Inferior parietal cortex (tissue), 1 donor: Measurements from ENCODE around the gene RNF169.

ENCODE experiments used
- DNase-seq: peaks from one replicate; pipeline ENCODE4 v3.0.0-alpha.2; 2016; ENCODE audit errors: extremely low spot score

The RNF169 gene

DNA sequence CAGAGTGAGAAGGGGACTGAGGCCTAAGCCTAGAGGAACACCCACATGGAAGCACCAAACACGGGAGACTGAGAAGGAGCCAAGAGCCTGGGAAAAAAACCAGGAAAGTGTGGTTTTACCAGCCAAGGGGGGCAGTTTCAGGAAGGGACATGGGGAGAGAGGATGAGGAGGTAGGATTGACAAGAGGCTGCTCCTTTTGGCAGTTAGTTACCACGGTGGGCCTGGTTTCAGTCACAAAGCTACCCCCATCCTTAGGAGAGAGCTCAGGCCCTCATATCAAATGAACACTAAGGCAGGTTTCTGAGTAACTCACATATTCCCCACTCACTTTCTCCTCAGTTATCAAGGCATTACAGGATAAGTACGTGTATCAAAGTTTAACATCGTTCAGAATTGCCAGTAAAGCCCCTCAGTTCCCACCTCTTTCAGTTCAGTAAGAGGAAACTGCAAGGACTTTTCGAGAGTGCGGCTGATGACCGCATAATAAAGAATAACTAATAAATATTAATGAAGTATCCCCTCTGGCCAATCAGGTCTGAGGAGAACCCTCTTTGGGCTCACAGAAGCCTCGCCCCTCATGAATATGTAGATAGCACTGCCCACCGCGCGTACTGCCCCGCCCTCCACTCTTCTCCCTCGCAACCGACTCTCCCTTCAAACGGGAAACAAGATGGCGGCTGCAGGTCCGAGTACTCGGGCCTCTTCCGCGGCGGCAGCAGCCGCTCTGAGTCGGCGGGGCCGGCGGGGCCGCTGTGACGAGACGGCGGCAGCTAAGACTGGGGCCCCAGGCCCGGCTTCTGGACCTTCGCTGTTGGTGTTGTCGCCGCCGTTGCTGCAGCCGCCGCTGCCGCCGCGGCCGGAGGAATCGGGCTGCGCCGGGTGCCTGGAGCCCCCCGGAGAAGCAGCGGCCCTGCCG is at the start of gene RNF169:
RNF169 (plus strand) TSS at position 639 of the 916 bp plus-strand sequence; CDS start at position 671, 32 bp downstream.
- peak; percentile 95 for DNase-seq

DNA sequence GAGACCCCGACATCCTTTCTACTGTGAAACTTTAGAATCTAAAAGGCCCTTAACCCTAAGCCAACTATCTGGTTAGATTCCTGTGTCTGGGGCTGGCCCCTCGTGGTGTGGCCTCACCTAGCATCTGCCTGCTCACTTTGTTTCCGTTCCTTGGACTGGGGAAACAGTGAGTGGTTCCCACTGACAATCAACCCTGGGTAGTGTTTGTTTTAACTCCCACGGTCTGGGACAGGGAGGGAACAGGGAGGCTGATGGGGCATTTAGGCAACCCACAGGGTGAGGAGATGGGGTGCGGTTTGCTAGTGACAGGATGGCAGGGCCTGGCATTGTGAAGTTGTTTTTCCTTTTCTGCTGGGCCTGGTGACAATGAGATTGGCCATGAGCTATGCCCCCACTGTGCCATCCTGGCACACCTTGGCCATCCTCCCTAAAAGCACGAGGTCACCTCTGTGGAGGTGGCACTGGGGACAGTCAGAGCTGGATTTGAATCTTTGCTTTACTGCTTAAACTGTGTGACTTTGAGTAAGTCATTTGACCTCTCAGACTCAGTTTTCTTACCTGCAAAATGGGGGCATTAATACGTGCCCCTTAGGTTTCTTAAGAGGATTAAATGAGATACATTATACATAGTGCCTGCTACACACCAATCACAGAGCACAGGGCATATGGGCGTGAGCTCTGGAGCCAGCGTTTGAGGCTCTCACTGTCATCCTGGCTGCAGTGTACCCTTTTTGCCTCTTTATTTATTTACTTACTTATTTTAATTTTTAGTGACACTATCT is 48.8 kb upstream of the RNF169 start:
- DNase-seq: no peak

GRCh38 chr11:74701351-74701750 is 47.3 kb upstream of the RNF169 start:
- no peak for DNase-seq

- peak; percentile 79 for DNase-seq
Observed at GRCh38 chr11:74702383-74703007, 46.2 kb upstream of the RNF169 start.

- no peak for DNase-seq
Observed at GRCh38 chr11:74703211-74703610, 45.4 kb upstream of the RNF169 start.

- DNase-seq: no peak
Observed at GRCh38 chr11:74707182-74707581, 41.5 kb upstream of the RNF169 start.

DNA sequence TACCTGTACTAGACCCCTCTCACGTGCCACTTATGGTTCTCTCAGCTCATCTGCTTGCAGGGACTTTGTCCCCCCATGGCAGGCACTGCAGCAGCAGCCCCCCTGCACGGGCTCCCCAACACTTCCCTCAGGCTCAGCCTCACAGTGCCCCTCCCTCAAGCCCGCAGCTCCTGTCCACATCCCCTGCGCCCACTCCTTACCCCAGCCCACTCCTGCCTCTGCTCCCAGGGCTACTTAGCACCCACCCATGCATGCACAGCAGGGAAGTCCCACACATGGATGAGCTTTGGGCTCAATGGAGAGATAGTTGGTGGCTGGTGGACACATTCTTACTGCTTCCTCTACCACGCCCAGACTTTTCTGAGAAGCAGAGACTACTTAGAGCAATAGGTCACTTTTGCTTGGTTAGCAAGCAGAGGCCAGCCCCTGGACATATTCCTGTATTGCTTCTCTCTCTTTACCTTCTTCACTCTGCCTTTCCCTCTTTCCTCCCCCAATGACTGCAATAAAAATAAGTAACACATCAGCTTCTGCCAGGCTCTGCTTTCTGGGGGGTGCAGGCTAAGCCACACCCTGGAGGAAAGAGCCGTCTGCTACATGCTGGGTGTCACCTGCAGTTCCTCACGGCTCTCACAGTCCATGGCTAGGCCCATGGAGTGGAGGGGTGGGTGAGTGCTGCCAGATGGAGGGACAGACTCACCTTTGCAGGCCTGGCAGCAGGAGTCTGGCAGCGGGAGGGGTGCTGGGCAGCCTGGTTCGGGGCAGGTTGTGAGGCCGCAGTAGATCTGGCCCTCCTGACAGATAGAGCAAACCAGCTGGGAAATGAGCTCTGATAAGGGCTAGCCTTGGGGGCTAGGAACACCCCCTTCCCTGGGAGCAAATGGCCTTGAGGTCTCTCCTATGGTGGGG is 40.8 kb upstream of the RNF169 start:
- DNase-seq: no peak

DNA sequence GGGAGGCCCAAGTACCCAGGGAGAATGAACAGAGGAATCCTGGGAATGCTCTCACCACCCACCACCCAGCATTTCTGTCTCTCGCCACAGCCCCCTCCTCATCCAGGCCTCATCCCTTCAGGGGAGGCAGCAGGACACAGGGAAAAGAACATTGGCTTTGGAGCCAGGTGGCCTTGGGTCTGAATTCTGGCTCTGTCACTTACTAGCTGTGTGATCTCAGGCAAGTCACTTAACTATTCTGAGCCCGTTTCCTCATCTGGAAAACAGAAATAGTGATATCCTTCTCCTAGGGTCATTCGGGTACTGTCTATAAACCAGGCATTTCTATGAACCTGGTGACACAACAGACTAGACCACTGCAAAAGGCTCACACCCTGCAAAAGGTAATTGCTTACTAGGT is 39.5 kb upstream of the RNF169 start:
- no peak for DNase-seq

GRCh38 chr11:74710281-74710938 is 38.2 kb upstream of the RNF169 start:
- no peak for DNase-seq

DNA sequence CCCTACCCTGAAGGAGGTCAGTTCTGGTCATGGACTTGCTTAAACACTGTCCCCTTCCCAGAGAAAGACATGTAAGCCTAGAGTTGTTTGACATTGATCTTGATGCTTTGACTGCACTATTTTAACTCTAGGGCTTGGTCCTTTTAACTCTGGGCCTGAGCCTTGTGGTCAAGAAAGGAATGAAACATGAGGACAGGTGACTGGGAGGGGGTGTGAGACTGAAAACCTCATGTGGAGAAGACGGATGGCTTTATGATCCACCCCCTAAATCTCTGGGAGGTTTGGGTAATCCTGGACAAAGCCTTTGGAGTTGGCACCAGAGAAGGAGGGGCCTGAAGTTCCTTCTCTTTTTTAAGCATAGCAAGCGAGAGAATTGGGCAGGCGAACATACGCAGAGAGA is 35.0 kb upstream of the RNF169 start:
- DNase-seq: no peak

DNA sequence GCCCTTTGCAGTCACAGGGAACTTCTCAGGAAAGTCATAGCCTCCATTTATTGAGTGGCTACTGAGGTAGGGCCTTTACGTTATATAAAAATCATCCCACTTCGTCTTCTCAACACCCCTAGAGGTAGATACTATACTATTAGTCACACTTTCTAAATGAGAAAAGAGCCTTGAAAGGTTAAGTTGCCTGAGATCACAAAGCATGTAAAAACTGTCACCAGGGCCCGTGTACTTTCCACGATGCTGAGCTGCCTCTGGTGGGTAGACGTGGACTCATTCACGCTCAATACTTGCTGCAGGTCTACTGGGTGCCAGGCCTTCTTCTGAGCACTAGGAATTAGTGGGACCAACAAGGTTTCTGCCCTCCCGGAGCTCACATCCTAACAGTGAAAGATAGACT is 33.7 kb upstream of the RNF169 start:
- DNase-seq: no peak

- DNase-seq: no peak
Observed at GRCh38 chr11:74717221-74717969, 31.3 kb upstream of the RNF169 start.

DNA sequence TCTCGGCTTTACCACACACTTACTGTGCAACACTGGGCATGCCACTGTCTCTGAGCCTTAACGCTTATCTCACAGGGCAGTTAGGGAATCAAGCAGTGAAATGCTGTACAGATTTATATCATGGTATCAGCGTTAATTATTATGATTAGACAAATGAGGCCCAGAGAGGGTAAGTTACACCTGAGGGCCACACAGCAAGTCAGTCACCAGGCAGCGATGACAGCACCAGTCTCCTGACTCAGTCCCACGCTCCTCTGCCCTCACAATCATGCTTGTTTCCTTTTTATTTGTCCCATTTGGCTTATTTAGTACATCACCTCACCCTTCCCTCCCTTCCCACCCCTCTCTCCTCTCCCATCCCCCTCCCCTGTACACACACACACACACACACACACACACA is 29.6 kb upstream of the RNF169 start:
- no peak for DNase-seq

- DNase-seq: peak; percentile 52
Observed at GRCh38 chr11:74720596-74721478, 27.8 kb upstream of the RNF169 start.

DNA sequence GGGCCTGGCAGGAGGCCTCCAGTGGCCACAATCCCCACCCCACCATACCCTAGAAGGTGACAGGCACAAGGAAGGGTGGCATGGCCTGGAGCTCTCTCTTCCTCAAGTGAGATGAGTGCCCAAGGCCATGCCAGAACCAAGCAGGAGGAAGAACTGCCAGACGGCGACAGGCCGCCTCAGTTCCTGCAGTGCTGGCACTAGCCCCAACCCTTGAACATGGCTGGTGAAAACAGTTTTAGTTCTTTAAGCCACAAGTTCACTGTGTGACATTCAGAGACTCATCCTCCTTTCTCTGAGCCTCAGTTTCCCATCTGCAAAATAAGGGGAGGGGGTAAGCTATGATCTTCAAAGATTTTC is 27.2 kb upstream of the RNF169 start:
- DNase-seq: no peak

- no peak for DNase-seq
Observed at GRCh38 chr11:74723511-74723910, 25.1 kb upstream of the RNF169 start.

DNA sequence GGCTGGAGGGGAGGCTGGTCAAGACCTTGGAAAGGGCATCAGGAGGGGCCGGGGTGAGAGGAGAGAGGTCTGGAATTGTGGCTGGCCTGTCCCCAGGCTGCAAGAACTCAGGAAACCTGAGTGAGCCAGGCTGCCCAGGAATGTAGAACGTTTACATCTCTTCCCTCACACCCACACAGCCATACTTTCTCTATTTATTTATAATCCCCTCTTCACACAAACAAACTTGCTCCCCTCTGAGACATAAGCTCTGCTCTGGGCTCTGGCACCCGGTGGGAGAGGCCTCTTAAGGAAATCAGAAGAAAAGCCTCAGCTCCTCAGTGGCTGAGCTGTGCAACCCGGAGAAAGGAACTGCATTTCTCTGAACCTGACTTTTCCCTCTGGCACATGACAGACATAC is 22.9 kb upstream of the RNF169 start:
- no peak for DNase-seq

DNA sequence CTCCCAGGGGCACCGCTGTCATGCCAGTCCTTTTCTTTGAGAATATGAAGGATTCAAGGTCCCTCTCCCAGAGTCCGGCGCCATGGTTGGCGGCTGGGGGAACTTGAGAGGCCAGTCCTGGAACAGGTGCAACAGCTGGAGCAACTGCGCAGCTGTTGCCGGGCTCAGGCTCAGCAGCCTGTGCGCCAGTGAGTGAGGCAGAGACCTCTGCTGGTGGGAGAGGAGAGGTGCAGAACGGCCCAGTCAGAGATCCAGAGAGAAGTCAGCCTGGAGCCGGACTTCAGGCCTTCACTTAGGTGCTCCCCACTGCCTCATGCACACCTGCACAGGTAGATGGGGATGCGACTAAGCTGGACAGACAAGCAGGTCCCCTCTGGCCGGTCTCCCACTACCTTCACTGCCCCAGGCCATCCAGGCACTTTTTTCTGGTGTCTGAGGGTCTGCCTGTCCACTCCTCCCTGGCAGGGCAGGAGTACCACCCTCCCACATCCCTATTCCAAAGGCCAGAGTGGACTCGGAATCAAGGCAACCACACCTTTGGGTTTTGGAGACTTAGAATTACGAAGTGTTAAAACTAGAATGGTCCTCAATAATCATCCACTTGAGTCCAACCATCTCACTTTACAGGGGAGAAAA is 22.0 kb upstream of the RNF169 start:
- peak; percentile 80 for DNase-seq

GRCh38 chr11:74729397-74729796 is 19.3 kb upstream of the RNF169 start:
- no peak for DNase-seq
